Colonic mucosa (tissue), 4 donors: ENCODE measurements around the gene CHD6. TPM values are rescaled to one million over a fixed set of nuclear protein-coding genes. Genes with fewer than 3 reads are reported as not detected.

Source experiments
- DNase-seq: peaks from one replicate; pipeline ENCODE4 v3.0.0-alpha.2; 2020
- H3K27ac ChIP-seq: fragments of 200-600 bp; one replicate; pipeline ENCODE4 v1.8.0; 2021
- H3K27me3 ChIP-seq: fragments of 200-600 bp; one replicate; pipeline ENCODE4 v1.8.0; 2021
- H3K36me3 ChIP-seq: fragments of 200-600 bp; one replicate; pipeline ENCODE4 v1.8.0; 2021
- H3K4me1 ChIP-seq: fragments of 200-600 bp; one replicate; pipeline ENCODE4 v1.8.0; 2021; ENCODE audit warnings: mild to moderate bottlenecking
- H3K4me3 ChIP-seq: fragments of 200-600 bp; one replicate; pipeline ENCODE4 v1.8.0; 2021
- H3K9ac ChIP-seq, 2 donors: one replicate each; pipeline ENCODE4 v1.7.0; 2013; ENCODE audit warnings: control low read depth in 2 of 2, low read depth in 2 of 2, low read length in 2 of 2
- H3K9me3 ChIP-seq: fragments of 200-600 bp; one replicate; pipeline ENCODE4 v1.8.0; 2021
- intact Hi-C: fragments of 100-400 bp; cut with DNase I; formaldehyde crosslinking; loops from one replicate; pipeline ENCODE4 v1.14.1; 2022
- total RNA-seq, 2 donors: library from RNA; stranded (reverse); fragmentation: NEBNext Ultra II Directional in 1 of 2; extraction: Animal tissue kit (Norgen Biotek cat#: 25700) in 1 of 2; gene quantifications; one replicate each; pipeline ENCODE4 v1.2.1, GENCODE V29; 2021
- TF ChIP-seq, protein P1 (sequence below): fragments of 200-600 bp; IDR thresholded peaks from one replicate; pipeline ENCODE4 v1.8.0; 2022; ENCODE audit warnings: antibody characterized with exemption, mild to moderate bottlenecking
- donor health status: healthy.
- donor health status: DM: no; HTN: no; CAD: no.
- donor health status: DM: no; HTN: no; CAD: no.

CHD6 gene
- total RNA-seq, 2 donors from 2014 or later = 18.9 to 27.2 TPM

DNA sequence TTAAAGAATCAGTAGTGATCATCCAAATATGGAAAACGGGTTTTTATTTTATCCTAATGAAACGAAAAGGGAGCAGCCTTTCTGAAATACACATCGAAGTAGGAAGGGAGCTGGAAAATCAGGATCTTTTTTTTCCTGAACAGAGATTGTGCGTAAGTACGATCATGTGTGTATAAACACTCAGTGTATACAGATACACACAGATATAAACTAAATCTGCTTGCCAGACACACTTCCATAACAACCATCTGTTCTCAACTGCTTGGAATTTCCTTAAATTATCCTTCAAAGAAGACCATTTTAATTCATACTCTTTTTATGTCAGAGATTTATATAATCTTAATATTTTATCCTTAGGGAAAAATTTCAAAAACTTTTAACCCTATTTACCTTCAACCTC is 110.7 kb downstream of the CHD6 start:
- Histone ChIP-seq H3K9me3 (no peaks in the 10 kb centered on the region), H3K9ac (no peak overlapping the region), H3K4me1 (peaks cover 18% of the 10 kb centered on the region), H3K36me3 (no peaks in the 10 kb centered on the region), H3K27me3 (no peaks in the 10 kb centered on the region), H3K4me3 (no peak overlapping the region), H3K27ac (no peak overlapping the region)
- TF ChIP-seq, protein P1, sequence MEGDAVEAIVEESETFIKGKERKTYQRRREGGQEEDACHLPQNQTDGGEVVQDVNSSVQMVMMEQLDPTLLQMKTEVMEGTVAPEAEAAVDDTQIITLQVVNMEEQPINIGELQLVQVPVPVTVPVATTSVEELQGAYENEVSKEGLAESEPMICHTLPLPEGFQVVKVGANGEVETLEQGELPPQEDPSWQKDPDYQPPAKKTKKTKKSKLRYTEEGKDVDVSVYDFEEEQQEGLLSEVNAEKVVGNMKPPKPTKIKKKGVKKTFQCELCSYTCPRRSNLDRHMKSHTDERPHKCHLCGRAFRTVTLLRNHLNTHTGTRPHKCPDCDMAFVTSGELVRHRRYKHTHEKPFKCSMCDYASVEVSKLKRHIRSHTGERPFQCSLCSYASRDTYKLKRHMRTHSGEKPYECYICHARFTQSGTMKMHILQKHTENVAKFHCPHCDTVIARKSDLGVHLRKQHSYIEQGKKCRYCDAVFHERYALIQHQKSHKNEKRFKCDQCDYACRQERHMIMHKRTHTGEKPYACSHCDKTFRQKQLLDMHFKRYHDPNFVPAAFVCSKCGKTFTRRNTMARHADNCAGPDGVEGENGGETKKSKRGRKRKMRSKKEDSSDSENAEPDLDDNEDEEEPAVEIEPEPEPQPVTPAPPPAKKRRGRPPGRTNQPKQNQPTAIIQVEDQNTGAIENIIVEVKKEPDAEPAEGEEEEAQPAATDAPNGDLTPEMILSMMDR = no peak
- intact Hi-C loops = no loop called here
- no peak for DNase-seq

- no peak overlapping the region for H3K4me3 ChIP-seq
- peaks cover 18% of the 10 kb centered on the region for H3K4me1 ChIP-seq
- TF ChIP-seq, protein P1 = no peak
- H3K9ac ChIP-seq = no peak overlapping the region
- no peaks in the 10 kb centered on the region for H3K9me3 ChIP-seq
- H3K27me3 ChIP-seq = no peaks in the 10 kb centered on the region
- H3K36me3 ChIP-seq = no peaks in the 10 kb centered on the region
- intact Hi-C loops = no loop called here
- H3K27ac ChIP-seq = no peak overlapping the region
- DNase-seq = no peak
Measured at GRCh38 chr20:41506192-41506915, 111.8 kb downstream of the CHD6 start.

- Histone ChIP-seq H3K4me1 (peaks cover 9% of the 10 kb centered on the region), H3K9ac (no peak overlapping the region), H3K27ac (no peak overlapping the region), H3K4me3 (no peak overlapping the region), H3K36me3 (no peaks in the 10 kb centered on the region), H3K9me3 (no peaks in the 10 kb centered on the region), H3K27me3 (no peaks in the 10 kb centered on the region)
- TF ChIP-seq, protein P1 = no peak
- no peak for DNase-seq
- intact Hi-C loops = no loop called here
Measured at GRCh38 chr20:41505184-41505583, 113.0 kb downstream of the CHD6 start.

GRCh38 chr20:41501376-41501775 is 116.8 kb downstream of the CHD6 start:
- H3K27ac ChIP-seq = no peak overlapping the region

DNA sequence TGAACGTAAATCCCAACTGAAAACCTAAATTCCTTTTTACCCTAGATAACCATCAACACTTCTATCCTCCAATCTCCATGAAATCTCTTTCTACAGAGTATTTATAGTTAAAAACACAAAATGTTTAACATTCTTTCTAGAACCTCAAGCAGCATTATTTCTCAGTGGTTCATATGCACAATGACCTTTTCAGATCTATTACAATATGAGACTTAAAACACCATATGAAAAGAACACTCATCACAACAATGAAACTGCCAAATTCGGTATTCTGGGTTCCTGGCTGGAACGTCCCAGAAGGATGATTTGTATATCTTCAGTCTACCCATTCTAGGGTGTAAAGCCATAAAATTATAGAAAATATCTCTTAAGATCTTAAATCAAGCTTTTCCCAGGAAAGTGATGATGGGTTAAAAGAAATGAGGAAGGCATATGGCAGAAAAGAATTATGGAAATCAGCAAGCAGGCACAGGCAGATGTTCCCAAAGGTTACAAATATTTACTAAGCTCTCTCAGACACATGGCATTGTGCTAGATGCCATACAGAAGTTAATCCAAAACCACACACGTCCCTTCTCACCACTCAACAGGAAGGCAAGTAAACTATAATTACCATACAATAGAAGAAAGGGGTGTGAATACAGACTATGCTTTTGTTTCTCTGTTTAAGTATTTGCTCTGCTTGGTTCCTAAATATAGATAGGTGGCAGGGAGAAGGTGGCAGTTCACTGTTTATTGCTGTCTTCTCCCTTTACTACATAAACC is 118.0 kb downstream of the CHD6 start:
- H3K27ac ChIP-seq = no peak overlapping the region
- H3K9me3 ChIP-seq = no peaks in the 10 kb centered on the region
- TF ChIP-seq, protein P1 = no peak
- H3K4me3 ChIP-seq = no peak overlapping the region
- no peak for DNase-seq
- H3K9ac ChIP-seq = no peak overlapping the region
- no peaks in the 10 kb centered on the region for H3K4me1 ChIP-seq
- no peaks in the 10 kb centered on the region for H3K36me3 ChIP-seq
- intact Hi-C loops = no loop called here
- H3K27me3 ChIP-seq = no peaks in the 10 kb centered on the region

More at GRCh38 chr20:41501376-41501775, 116.8 kb downstream of the CHD6 start:
- no peak for DNase-seq
- H3K4me3 ChIP-seq = no peak overlapping the region
- H3K9me3 ChIP-seq = no peaks in the 10 kb centered on the region
- H3K9ac ChIP-seq = no peak overlapping the region
- no peaks in the 10 kb centered on the region for H3K36me3 ChIP-seq
- intact Hi-C loops = no loop called here
- H3K4me1 ChIP-seq = no peaks in the 10 kb centered on the region
- H3K27me3 ChIP-seq = no peaks in the 10 kb centered on the region
- TF ChIP-seq, protein P1 = no peak
